HepG2 (cell line): Measurements from ENCODE around the gene TNXB.

Experiments
- POLR2AphosphoS5 ChIP-seq: IDR thresholded peaks from 2 replicates; pipeline ENCODE4 v1.6.1; 2012; ENCODE audit warnings: low read depth, low read length
- RBFOX2 ChIP-seq: fragments of 200-400 bp; formaldehyde crosslinking; IDR thresholded peaks from 2 replicates; pipeline ENCODE4 v1.6.1; 2017; ENCODE audit warnings: low read depth, mild to moderate bottlenecking, low read length

DNA sequence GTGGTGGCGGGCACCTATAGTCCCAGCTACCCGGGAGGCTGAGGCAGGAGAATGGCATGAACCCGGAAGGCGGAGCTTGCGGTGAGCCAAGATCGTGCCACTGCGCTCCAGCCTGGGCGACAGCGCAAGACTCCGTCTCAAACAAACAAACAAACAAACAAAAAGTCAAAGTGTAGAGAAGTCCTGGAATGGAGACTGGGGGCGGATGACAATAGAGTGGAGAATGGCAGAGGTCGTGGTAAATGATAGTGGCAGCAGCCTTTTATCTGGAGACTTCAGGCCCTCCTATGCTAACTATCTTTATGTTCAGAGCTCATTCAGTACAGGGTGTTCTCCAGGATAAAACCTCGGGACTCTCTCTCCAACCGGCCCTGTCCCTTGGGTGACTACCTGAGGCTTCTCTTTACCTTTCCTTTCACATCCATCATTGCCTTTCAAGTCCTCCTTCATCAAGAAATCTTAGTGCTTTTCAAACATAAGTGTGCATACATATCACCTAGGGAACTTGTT is 22.4 kb upstream of the TNXB start:
- no peak for TF ChIP-seq RBFOX2
- TF ChIP-seq POLR2AphosphoS5, result no peak
